ENCODE measurements around the gene KCNMA1. TPM values are rescaled to one million over a fixed set of nuclear protein-coding genes. Genes with fewer than 3 reads are reported as not detected.

KCNMA1 gene
- total RNA-seq, 2 donors from 2014 or later: 23.2 to 44.5 TPM

DNA sequence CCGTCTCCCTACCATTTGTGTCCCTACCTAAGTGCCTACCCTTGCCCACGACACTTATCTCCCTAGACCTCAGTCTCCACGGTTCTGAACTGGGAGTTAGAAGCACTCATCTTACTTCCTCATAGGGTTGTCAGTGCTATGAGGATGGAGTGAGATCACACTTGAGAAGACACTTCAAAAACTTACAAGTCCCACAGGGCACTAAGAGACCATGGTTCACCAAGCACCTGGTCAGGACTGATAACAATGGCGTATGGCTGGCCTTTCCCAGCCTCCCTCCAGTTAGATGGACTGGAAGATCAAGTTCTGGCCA, 43.2 kb downstream of the KCNMA1 start:
- Histone ChIP-seq H3K9ac (ENCODE audit: low read depth in 2 of 2, low read length in 2 of 2) (no peak overlapping the region), H3K9me3 (no peaks in the 10 kb centered on the region), H3K27me3 (no peaks in the 10 kb centered on the region), H3K4me1 (no peaks in the 10 kb centered on the region), H3K36me3 (no peaks in the 10 kb centered on the region), H3K4me3 (no peak overlapping the region), H3K27ac (no peak overlapping the region)
- intact Hi-C loops (cut with DNase I): no loop called here
- no peak for DNase-seq
- TF ChIP-seq, protein P1, sequence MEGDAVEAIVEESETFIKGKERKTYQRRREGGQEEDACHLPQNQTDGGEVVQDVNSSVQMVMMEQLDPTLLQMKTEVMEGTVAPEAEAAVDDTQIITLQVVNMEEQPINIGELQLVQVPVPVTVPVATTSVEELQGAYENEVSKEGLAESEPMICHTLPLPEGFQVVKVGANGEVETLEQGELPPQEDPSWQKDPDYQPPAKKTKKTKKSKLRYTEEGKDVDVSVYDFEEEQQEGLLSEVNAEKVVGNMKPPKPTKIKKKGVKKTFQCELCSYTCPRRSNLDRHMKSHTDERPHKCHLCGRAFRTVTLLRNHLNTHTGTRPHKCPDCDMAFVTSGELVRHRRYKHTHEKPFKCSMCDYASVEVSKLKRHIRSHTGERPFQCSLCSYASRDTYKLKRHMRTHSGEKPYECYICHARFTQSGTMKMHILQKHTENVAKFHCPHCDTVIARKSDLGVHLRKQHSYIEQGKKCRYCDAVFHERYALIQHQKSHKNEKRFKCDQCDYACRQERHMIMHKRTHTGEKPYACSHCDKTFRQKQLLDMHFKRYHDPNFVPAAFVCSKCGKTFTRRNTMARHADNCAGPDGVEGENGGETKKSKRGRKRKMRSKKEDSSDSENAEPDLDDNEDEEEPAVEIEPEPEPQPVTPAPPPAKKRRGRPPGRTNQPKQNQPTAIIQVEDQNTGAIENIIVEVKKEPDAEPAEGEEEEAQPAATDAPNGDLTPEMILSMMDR (IDR thresholded peaks at IDR 0.05): no peak

DNA sequence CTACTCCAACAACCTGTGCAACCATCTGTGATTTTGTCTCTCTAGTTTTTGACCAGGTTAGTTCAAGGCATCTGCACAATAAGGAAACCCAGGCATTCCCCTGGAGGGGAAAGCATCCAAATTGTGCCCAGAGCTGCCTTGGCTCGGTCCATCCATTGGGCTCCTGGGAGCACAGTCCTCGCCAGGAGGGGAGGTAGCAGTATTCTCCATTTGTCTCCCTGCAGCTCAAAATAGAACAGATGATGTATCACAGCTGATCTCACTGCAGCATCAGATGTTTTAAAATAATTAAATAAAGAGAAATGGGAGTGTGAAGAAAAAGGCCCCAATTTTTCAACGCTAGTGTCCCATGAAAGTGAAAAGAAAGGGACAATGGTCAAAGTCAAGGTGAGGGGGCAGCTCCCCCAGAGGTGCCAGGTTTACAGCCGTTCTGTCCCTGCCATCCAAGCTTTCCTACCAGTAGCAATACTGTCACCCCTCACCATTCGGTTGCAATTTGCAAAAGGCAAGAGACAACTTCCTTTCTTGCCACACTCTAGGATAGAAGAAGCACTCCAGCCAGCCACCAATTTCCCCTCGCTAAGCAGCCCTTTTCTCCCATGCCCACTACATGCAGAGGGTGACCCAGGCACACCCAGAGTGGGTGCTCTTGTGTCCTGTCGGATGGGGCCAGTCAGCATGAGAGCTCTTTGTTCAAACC, 43.7 kb downstream of the KCNMA1 start:
- H3K4me3 ChIP-seq: no peak overlapping the region
- H3K9ac ChIP-seq (ENCODE audit: low read depth in 2 of 2, low read length in 2 of 2): no peak overlapping the region
- intact Hi-C loops (cut with DNase I): no loop called here
- no peak overlapping the region for H3K27ac ChIP-seq
- H3K9me3 ChIP-seq: no peaks in the 10 kb centered on the region
- no peaks in the 10 kb centered on the region for H3K27me3 ChIP-seq
- DNase-seq: no peak
- H3K36me3 ChIP-seq: no peaks in the 10 kb centered on the region
- TF ChIP-seq, protein P1 (IDR thresholded peaks at IDR 0.05): no peak
- H3K4me1 ChIP-seq: no peaks in the 10 kb centered on the region

DNA sequence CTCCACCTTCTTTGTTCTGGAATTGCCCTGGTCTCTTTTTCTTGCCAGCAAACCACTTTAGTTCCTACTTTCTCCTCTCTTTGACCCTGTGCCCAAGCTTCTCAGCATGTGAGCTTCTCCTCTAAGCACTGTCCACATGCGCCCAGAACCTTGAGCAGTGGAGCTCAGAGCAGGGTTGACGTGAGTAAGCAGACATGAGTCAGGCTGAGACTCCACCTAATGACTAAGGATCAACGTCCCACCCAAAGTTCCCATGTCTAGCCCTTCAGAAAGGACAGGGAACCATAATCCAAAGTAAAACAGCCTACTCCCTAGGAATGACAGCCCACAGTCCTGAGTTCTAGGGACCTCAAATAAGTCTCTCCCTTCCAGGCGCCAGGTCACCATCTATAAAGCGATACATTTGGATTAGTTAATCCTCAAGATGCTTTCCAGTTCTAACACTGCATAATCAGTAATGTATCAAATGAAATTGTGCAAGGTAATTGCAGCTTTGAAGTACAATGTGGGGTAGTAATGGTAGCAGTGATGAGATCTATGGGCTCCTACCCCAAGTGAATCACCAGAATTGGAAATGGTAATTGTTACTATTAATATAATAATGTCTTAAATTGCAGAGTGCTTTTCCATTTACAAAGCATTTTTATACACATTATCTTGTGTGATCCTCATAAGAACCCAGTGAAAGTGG, 44.5 kb downstream of the KCNMA1 start:
- H3K9me3 ChIP-seq: no peaks in the 10 kb centered on the region
- intact Hi-C loops (cut with DNase I): no loop called here
- H3K9ac ChIP-seq (ENCODE audit: low read depth in 2 of 2, low read length in 2 of 2): no peak overlapping the region
- H3K27ac ChIP-seq: no peak overlapping the region
- TF ChIP-seq, protein P1 (IDR thresholded peaks at IDR 0.05): no peak
- no peaks in the 10 kb centered on the region for H3K36me3 ChIP-seq
- H3K4me3 ChIP-seq: no peak overlapping the region
- H3K4me1 ChIP-seq: no peaks in the 10 kb centered on the region
- no peaks in the 10 kb centered on the region for H3K27me3 ChIP-seq
- no peak for DNase-seq

DNA sequence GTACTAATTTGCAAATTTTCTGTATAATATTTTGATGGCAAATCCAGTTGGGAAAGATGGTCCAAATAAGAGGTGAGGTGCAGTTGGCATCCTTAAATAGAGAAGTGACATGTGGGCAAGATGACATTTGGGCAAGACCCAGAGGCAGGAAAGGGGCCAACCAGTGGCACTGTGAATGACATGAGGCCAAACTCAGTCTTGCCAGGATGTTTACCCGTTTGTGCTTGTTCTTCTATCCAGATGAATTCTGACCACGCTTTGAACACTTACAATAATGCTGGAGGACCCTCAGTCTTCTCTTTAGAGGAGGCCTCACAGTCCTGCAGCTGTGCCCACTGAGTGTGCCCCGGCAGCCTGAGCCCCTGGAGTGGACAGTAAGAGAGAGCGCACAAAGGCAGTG, 45.1 kb downstream of the KCNMA1 start:
- Histone ChIP-seq H3K27ac (no peak overlapping the region), H3K9ac (ENCODE audit: low read depth in 2 of 2, low read length in 2 of 2) (no peak overlapping the region), H3K9me3 (no peaks in the 10 kb centered on the region), H3K27me3 (no peaks in the 10 kb centered on the region), H3K4me3 (no peak overlapping the region), H3K4me1 (no peaks in the 10 kb centered on the region), H3K36me3 (no peaks in the 10 kb centered on the region)
- TF ChIP-seq, protein P1 (IDR thresholded peaks at IDR 0.05): no peak
- intact Hi-C loops (cut with DNase I): no loop called here
- DNase-seq: no peak

DNA sequence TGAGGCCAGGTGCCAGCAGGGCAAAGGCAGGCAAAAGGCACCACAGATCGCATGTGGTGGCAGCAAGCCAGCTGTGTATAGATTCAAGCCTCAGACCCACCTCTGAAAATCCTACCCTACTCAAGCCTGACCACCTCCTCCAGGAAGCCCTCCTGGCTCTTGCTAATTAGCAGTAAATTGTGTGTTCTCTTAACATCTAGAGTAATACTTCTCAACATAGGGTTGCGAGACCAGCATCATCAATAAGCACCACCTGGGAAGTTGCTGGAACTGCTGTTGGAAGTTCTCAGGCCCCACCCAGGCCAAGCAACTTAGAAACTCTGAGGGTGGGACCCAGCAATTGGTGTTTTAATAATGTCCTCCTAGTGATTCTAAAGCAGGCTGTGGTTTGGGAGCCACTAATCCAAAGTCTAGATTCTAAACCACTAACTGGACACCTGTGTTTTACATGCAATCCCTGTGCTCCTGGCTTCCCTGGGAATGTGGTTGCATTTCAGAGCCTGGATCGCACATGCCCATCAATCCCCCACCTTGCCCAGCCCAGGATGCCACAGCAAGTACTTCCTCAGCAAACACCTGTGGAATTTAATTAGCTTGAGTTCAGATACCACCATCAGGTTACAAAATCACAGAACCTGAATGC, 46.2 kb downstream of the KCNMA1 start:
- no peaks in the 10 kb centered on the region for H3K36me3 ChIP-seq
- H3K4me1 ChIP-seq: no peaks in the 10 kb centered on the region
- TF ChIP-seq, protein P1 (IDR thresholded peaks at IDR 0.05): no peak
- H3K4me3 ChIP-seq: no peak overlapping the region
- DNase-seq: no peak
- intact Hi-C loops (cut with DNase I): no loop called here
- H3K27ac ChIP-seq: no peak overlapping the region
- no peak overlapping the region for H3K9ac ChIP-seq (ENCODE audit: low read depth in 2 of 2, low read length in 2 of 2)
- no peaks in the 10 kb centered on the region for H3K27me3 ChIP-seq
- H3K9me3 ChIP-seq: no peaks in the 10 kb centered on the region
